Adrenal gland (tissue), 12 donors: ENCODE measurements around the gene TBC1D14. TPM values are rescaled to one million over a fixed set of nuclear protein-coding genes. Genes with fewer than 3 reads are reported as not detected.

ENCODE experiments used
- DNase-seq, 7 donors: peaks; one replicate each; pipeline ENCODE4 v3.0.0-alpha.2; 2019 to 2020
- H3K27ac ChIP-seq, 5 donors: fragments of 200-600 bp; sonication (generic) in 4 of 5; 1 replicate in 3 of 5; 2 replicates in 2 of 5; pipeline versions ENCODE4 v1.5.1 to v1.8.0; 2016 to 2020; ENCODE audit warnings: mild to moderate bottlenecking in 1 of 5
- H3K27me3 ChIP-seq: fragments of 200-600 bp; 2 replicates; pipeline ENCODE4 v1.8.0; 2021
- H3K36me3 ChIP-seq, 2 donors: fragments of 200-600 bp; replicated peaks in 1 of 2; 1 replicate in 1 of 2; 2 replicates in 1 of 2; pipeline versions ENCODE4 v1.5.1 to v1.8.0; 2018 to 2022
- H3K4me1 ChIP-seq, 2 donors: fragments of 200-600 bp; replicated peaks in 1 of 2; 1 replicate in 1 of 2; 2 replicates in 1 of 2; pipeline versions ENCODE4 v1.5.1 to v1.8.0; 2018 to 2021
- H3K4me3 ChIP-seq, 4 donors: fragments of 200-600 bp; sonication (generic) in 3 of 4; one replicate each; pipeline ENCODE4 v1.5.1; 2016 to 2018
- H3K9me3 ChIP-seq, 3 donors: fragments of 200-600 bp; sonication (generic) in 1 of 3; replicated peaks in 1 of 3; 1 replicate in 2 of 3; 2 replicates in 1 of 3; pipeline versions ENCODE4 v1.5.1 to v1.8.0; 2016 to 2021
- CTCF ChIP-seq, 6 experiments: fragments of 450-650 bp in 4 of 6; fragments of 200-600 bp in 2 of 6; sonication (generic) in 1 of 6; IDR thresholded peaks; 1 replicate in 5 of 6; 2 replicates in 1 of 6; pipeline versions ENCODE4 v1.5.1 to v1.8.0; 2016 to 2021; ENCODE audit warnings: antibody characterized with exemption in 6 of 6, mild to moderate bottlenecking in 2 of 6, moderate library complexity in 1 of 6
- POLR2A ChIP-seq, 2 donors: fragments of 450-650 bp; IDR thresholded peaks; one replicate each; pipeline ENCODE4 v1.6.1; 2017; ENCODE audit warnings: antibody characterized with exemption in 2 of 2, mild to moderate bottlenecking in 2 of 2, moderate library complexity in 1 of 2
- WGBS, 4 donors: extraction: QIAGEN DNeasy Blood & Tissue Kit in 2 of 4; methylation state at CpG; one replicate each; pipeline versions ENCODE4 v1.1.5 to v1.1.7; 2013 to 2017; 5-methylcytosine and 5-hydroxymethylcytosine counted together
- intact Hi-C, 2 donors: fragments of 100-400 bp; cut with DNase I; formaldehyde crosslinking; loops; one replicate each; pipeline versions ENCODE4 v1.14.1 to v1.15.0; 2022 to 2023
- polyA plus RNA-seq, 3 donors: library from polyadenylated mRNA; stranded (reverse); fragments of 200-250 nt in 2 of 3; fragments of 350-450 nt in 1 of 3; fragmentation: Illumina TruSeq in 1 of 3; extraction: RNeasy Lipid Tissue Mini Kit (QIAGEN cat#74804) in 1 of 3; gene quantifications; one replicate each; pipeline ENCODE4 v1.2.3, GENCODE V29; 2013 to 2014
- total RNA-seq, 9 donors: library from RNA; depleted of rRNA in 4 of 9; stranded (reverse); fragments of >200 nt in 4 of 9; fragments of 120-200 nt in 1 of 9; fragmentation: NEBNext Ultra II Directional in 1 of 9; extraction: Animal tissue kit (Norgen Biotek cat#: 25700) in 1 of 9; gene quantifications; one replicate each; pipeline versions ENCODE4 v1.1.0 to v1.2.4, GENCODE V29; 2013 to 2023
- donor health status: healthy with polysubstance abuse.
- donor health status: Bipolar disorder and iron deficiency.
- donor health status: DM: yes; HTN: yes; CAD: no.
- donor health status: DM: no; HTN: no; CAD: no.
- donor health status: DM: no; HTN: no; CAD: no.
- donor health status: DM: yes; HTN: yes; CAD: no.

The TBC1D14 gene
- total and polyA plus RNA-seq, 12 donors, result 24.9 to 110 (median 83.0) TPM

GRCh38 chr4:7044137-7044930 lies 134.7 kb downstream of the TBC1D14 start:
- H3K4me1 ChIP-seq, result peaks cover 33 to 45% of the 10 kb centered on the region in 2 donors
- H3K27ac ChIP-seq, result peak overlapping the region; percentile 64 to 99 (median 94)
- H3K4me3 ChIP-seq, result peak overlapping the region; percentile 73 to 99 (median 94)
- TF ChIP-seq CTCF (IDR thresholded peaks at IDR 0.05) (no peak), POLR2A (IDR thresholded peaks at IDR 0.05) (peak in 1 of 2 donors; percentile 50)
- H3K9me3 ChIP-seq, result no peaks in the 10 kb centered on the region
- H3K27me3 ChIP-seq, result no peaks in the 10 kb centered on the region
- WGBS, 4 donors, result 11 to 14% (median 13%) methylated on average over 11 to 29 of the region's 29 CpGs
- intact Hi-C loops, result no loop called here
- no peaks in the 10 kb centered on the region for H3K36me3 ChIP-seq
- DNase-seq, result peak in 5 of 7 donors; percentile 63 to 73 (median 65)

GRCh38 chr4:7045553-7045952 lies 135.9 kb downstream of the TBC1D14 start:
- intact Hi-C loops, result no loop called here
- TF ChIP-seq CTCF (IDR thresholded peaks at IDR 0.05) (no peak), POLR2A (IDR thresholded peaks at IDR 0.05) (no peak)
- Histone ChIP-seq H3K27ac (peak overlapping the region in 3 of 5 donors; percentile 94 to 99 (median 99)), H3K9me3 (no peaks in the 10 kb centered on the region), H3K4me1 (peaks cover 44 to 58% of the 10 kb centered on the region in 2 donors), H3K4me3 (no peak overlapping the region), H3K36me3 (no peaks in the 10 kb centered on the region), H3K27me3 (no peaks in the 10 kb centered on the region)
- DNase-seq, result no peak
- 55 to 61% (median 60%) methylated on average over 8 of the region's 8 CpGs for WGBS, 4 donors

GRCh38 chr4:7045961-7046921 lies 136.6 kb downstream of the TBC1D14 start:
- H3K4me3 ChIP-seq, result no peak overlapping the region
- WGBS, 4 donors, result 54 to 67% (median 59%) methylated on average over 16 to 23 of the region's 23 CpGs
- intact Hi-C loops, result no loop called here

More at GRCh38 chr4:7045961-7046921, 136.6 kb downstream of the TBC1D14 start:
- no peaks in the 10 kb centered on the region for H3K27me3 ChIP-seq
- no peaks in the 10 kb centered on the region for H3K36me3 ChIP-seq
- no peak for TF ChIP-seq CTCF (IDR thresholded peaks at IDR 0.05)
- no peak for TF ChIP-seq POLR2A (IDR thresholded peaks at IDR 0.05)
- H3K4me1 ChIP-seq, result peaks cover 51 to 60% of the 10 kb centered on the region in 2 donors
- H3K27ac ChIP-seq, result peak overlapping the region in 4 of 5 donors; percentile 60 to 99 (median 96)
- DNase-seq, result peak in 2 of 7 donors; percentile 49 to 60
- no peaks in the 10 kb centered on the region for H3K9me3 ChIP-seq
